Prostate gland (tissue), 2 donors: ENCODE results near the gene SIRPB1.

Source experiments
- POLR2A ChIP-seq: fragments of 450-650 bp; IDR thresholded peaks from one replicate; pipeline ENCODE4 v1.6.1; 2016; ENCODE audit warnings: antibody characterized with exemption, mild to moderate bottlenecking
- POLR2AphosphoS5 ChIP-seq: sonication (generic); formaldehyde crosslinking; IDR thresholded peaks from one replicate; pipeline ENCODE4 v1.6.1; 2017; ENCODE audit warnings: antibody characterized with exemption
- TF ChIP-seq, protein P1 (sequence below), 4 experiments: fragments of 200-600 bp in 2 of 4; fragments of 450-650 bp in 2 of 4; sonication (generic) in 2 of 4; IDR thresholded peaks; 1 replicate in 3 of 4; 2 replicates in 1 of 4; pipeline ENCODE4 v1.5.1; 2016 to 2019; ENCODE audit warnings: antibody characterized with exemption in 4 of 4, mild to moderate bottlenecking in 2 of 4, moderate library complexity in 2 of 4

DNA sequence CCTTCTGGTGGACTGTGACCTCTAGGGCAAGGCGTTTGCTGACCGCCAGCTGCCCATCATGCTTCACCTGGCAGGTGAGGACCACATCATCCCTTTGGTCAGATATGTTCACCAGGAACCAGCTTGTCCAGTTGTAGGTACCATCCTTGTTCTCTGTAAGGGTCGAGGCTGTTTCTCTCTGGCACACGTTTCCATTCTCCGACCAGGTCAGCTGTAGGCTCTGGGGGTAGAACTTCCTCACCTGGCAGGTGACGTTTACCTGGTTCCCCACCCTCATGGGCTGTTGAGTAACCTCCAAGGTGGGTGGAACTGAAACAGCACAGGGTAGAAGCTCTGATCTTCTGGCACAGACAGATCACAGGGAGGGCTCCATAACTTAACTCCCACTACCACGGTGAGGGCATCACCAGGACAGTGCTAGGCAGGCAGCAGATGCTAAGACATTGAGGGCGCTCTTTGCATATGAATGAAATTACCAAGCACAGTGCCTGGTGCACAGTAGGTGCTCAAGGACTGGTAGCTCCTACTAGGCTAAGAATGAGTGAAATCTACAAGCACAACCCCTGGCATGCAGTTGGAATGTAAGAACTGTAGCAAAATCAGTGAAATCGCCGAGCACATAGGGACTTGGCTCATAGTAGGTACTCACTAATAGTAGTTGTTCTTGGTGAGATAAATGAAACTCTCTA, 15.6 kb upstream of the SIRPB1 start:
- TF ChIP-seq, protein P1, sequence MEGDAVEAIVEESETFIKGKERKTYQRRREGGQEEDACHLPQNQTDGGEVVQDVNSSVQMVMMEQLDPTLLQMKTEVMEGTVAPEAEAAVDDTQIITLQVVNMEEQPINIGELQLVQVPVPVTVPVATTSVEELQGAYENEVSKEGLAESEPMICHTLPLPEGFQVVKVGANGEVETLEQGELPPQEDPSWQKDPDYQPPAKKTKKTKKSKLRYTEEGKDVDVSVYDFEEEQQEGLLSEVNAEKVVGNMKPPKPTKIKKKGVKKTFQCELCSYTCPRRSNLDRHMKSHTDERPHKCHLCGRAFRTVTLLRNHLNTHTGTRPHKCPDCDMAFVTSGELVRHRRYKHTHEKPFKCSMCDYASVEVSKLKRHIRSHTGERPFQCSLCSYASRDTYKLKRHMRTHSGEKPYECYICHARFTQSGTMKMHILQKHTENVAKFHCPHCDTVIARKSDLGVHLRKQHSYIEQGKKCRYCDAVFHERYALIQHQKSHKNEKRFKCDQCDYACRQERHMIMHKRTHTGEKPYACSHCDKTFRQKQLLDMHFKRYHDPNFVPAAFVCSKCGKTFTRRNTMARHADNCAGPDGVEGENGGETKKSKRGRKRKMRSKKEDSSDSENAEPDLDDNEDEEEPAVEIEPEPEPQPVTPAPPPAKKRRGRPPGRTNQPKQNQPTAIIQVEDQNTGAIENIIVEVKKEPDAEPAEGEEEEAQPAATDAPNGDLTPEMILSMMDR (IDR thresholded peaks at IDR 0.05) = no peak
- no peak for TF ChIP-seq POLR2A
- TF ChIP-seq POLR2AphosphoS5 = no peak
